HCT116 (cell line): Measurements from ENCODE around the gene EMC10. TPM values are rescaled to one million over a fixed set of nuclear protein-coding genes. Genes with fewer than 3 reads are reported as not detected.
"Not testable (repeated sequence)": the region's sequence is repeated elsewhere in the genome, so short reads cannot be mapped to it uniquely, and the experiment has no call there.

Experiments
- ATAC-seq: fragments of 200-7000 bp; cut with Tn5 transposase; 2 replicates; pipeline ENCODE4 v1.9.1; 2020; ENCODE audit warnings: mild to moderate bottlenecking, moderate library complexity
- BruUV-seq: library from RNA; stranded (reverse); fragments of 400-500 nt; replicated peaks from 2 replicates; lab custom pipeline; 2021; lab: Mats Ljungman, UMichigan
- CTCF ChIA-PET: fragments of 300-600 bp; sonication (Branson Sonifier 250); formaldehyde crosslinking; loops from one replicate; lab custom pipeline; 2021; ENCODE audit warnings: antibody characterized with exemption; lab: Charles Lee
- POLR2A ChIA-PET: fragments of 300-600, 350-600 bp; sonication (Branson Sonifier 250); formaldehyde crosslinking; loops from one replicate; lab custom pipeline; 2021; ENCODE audit warnings: antibody characterized with exemption; lab: Charles Lee
- RAD21 ChIA-PET, 2 experiments: fragments of 300-600 bp; sonication (Branson Sonifier 250); formaldehyde crosslinking; loops; one replicate each; lab custom pipeline; 2023; ENCODE audit warnings: low total read pairs in 2 of 2; ENCODE audit not compliant: uncharacterized antibody in 2 of 2, unreplicated experiment in 2 of 2, low non-redundant PET in 1 of 2; lab: Charles Lee
- DNase-seq: peaks from one replicate; pipeline ENCODE4 v3.0.0-alpha.2; 2010; ENCODE audit warnings: low read depth, low spot score
- H2AFZ ChIP-seq: fragments of 200-600 bp; shearing (Covaris generic), sonication (generic); 2 replicates; pipeline ENCODE4 v1.6.1; 2017; ENCODE audit warnings: low read depth, mixed run types, mixed read lengths, antibody characterized with exemption, low read length; ENCODE audit not compliant: poor library complexity, severe bottlenecking
- H3K27ac ChIP-seq: 2 replicates; pipeline ENCODE4 v1.5.1; 2012; ENCODE audit warnings: low read depth, low read length
- H3K27me3 ChIP-seq: fragments of 200-600 bp; sonication (generic); 2 replicates; pipeline ENCODE4 v1.6.1; 2016; ENCODE audit warnings: mixed run types, low read length, mixed read lengths; ENCODE audit not compliant: insufficient read depth
- H3K36me3 ChIP-seq, 2 experiments: fragments of 200-500 bp in 1 of 2; fragments of 200-600 bp in 1 of 2; sonication (Bioruptor generic) in 1 of 2; sonication (generic) in 1 of 2; 2 replicates each; pipeline versions ENCODE4 v1.5.1 to v1.6.1; 2014 to 2016; ENCODE audit warnings: low read length in 2 of 2, inconsistent platforms in 1 of 2, mixed read lengths in 1 of 2, mixed run types in 1 of 2; ENCODE audit not compliant: insufficient read depth in 2 of 2, control insufficient read depth in 1 of 2
- H3K4me1 ChIP-seq, 2 experiments: fragments of 200-600 bp in 1 of 2; sonication (generic) in 1 of 2; 2 replicates each; pipeline versions ENCODE4 v1.5.1 to v1.6.1; 2012 to 2017; ENCODE audit warnings: low read length in 2 of 2, inconsistent platforms in 1 of 2, mild to moderate bottlenecking in 1 of 2, mixed read lengths in 1 of 2, mixed run types in 1 of 2, moderate library complexity in 1 of 2; ENCODE audit not compliant: insufficient read depth in 2 of 2, control insufficient read depth in 1 of 2
- H3K4me2 ChIP-seq: fragments of 200-600 bp; sonication (generic); 2 replicates; pipeline ENCODE4 v1.6.1; 2017; ENCODE audit warnings: mixed run types, low read length, mixed read lengths
- H3K4me3 ChIP-seq, 2 experiments: fragments of 200-600 bp in 1 of 2; sonication (generic) in 1 of 2; replicated peaks in 1 of 2; 2 replicates each; pipeline ENCODE4 v1.5.1; 2011 to 2016; ENCODE audit warnings: low read length in 2 of 2, control low read depth in 1 of 2, low read depth in 1 of 2, mild to moderate bottlenecking in 1 of 2, mixed read lengths in 1 of 2, mixed run types in 1 of 2
- H3K79me2 ChIP-seq: fragments of 200-600 bp; sonication (generic); 2 replicates; pipeline ENCODE4 v1.6.1; 2017; ENCODE audit warnings: mild to moderate bottlenecking, mixed run types, low read length, moderate library complexity, mixed read lengths; ENCODE audit not compliant: insufficient read depth
- H3K9ac ChIP-seq: fragments of 200-600 bp; sonication (generic); 2 replicates; pipeline ENCODE4 v1.6.1; 2016; ENCODE audit warnings: low read length, mixed read lengths
- H3K9me2 ChIP-seq: fragments of 200-600 bp; sonication (generic), shearing (Covaris generic); 2 replicates; pipeline ENCODE4 v1.6.1; 2017; ENCODE audit warnings: mixed run types, mild to moderate bottlenecking, moderate library complexity; ENCODE audit not compliant: insufficient read depth
- H3K9me3 ChIP-seq, 2 experiments: fragments of 200-500 bp in 1 of 2; fragments of 200-600 bp in 1 of 2; sonication (Bioruptor generic) in 1 of 2; sonication (generic) in 1 of 2; 2 replicates each; pipeline ENCODE4 v1.6.1; 2014 to 2017; ENCODE audit warnings: low read length in 2 of 2, mixed read lengths in 2 of 2, inconsistent platforms in 1 of 2, low read depth in 1 of 2, mild to moderate bottlenecking in 1 of 2, mixed run types in 1 of 2, moderate library complexity in 1 of 2; ENCODE audit not compliant: control insufficient read depth in 1 of 2, insufficient read depth in 1 of 2
- H4K20me1 ChIP-seq: fragments of 200-600 bp; sonication (generic), shearing (Covaris generic); 2 replicates; pipeline ENCODE4 v1.6.1; 2017; ENCODE audit warnings: mixed run types, mild to moderate bottlenecking, moderate library complexity; ENCODE audit not compliant: insufficient read depth
- EGR1 ChIP-seq: IDR thresholded peaks from 2 replicates; pipeline ENCODE4 v1.6.1; 2012; ENCODE audit warnings: low read depth
- ELF1 ChIP-seq: IDR thresholded peaks from 2 replicates; pipeline ENCODE4 v1.6.1; 2012; ENCODE audit warnings: low read depth, borderline replicate concordance
- EZH2phosphoT487 ChIP-seq: fragments of 200-600 bp; IDR thresholded peaks from 2 replicates; pipeline ENCODE4 v1.6.1; 2018; ENCODE audit warnings: antibody characterized with exemption, borderline replicate concordance
- FOSL1 ChIP-seq: IDR thresholded peaks from 2 replicates; pipeline ENCODE4 v1.6.1; 2012; ENCODE audit warnings: low read depth
- JUND ChIP-seq: IDR thresholded peaks from 2 replicates; pipeline ENCODE4 v1.6.1; 2012
- MAX ChIP-seq: IDR thresholded peaks from 2 replicates; pipeline ENCODE4 v1.6.1; 2012
- POLR2A ChIP-seq: IDR thresholded peaks from 2 replicates; pipeline ENCODE4 v1.7.0; 2011; ENCODE audit warnings: borderline replicate concordance; ENCODE audit not compliant: insufficient read depth, insufficient read length; ENCODE audit errors: extremely low read depth
- POLR2AphosphoS5 ChIP-seq: IDR thresholded peaks from 2 replicates; pipeline ENCODE4 v1.6.1; 2011; ENCODE audit warnings: mild to moderate bottlenecking, low read depth, low read length, moderate library complexity
- SRF ChIP-seq: IDR thresholded peaks from 2 replicates; pipeline ENCODE4 v1.6.1; 2012; ENCODE audit warnings: low read depth
- ZBTB33 ChIP-seq: IDR thresholded peaks from 2 replicates; pipeline ENCODE4 v1.6.1; 2011; ENCODE audit warnings: mild to moderate bottlenecking, low read length, moderate library complexity; ENCODE audit not compliant: insufficient replicate concordance; ENCODE audit errors: extremely low read depth
- ZNF274 ChIP-seq: fragments of 200-500 bp; sonication (Bioruptor generic); IDR thresholded peaks from 2 replicates; pipeline ENCODE4 v1.6.1; 2014; ENCODE audit warnings: mild to moderate bottlenecking, low read depth, low read length, inconsistent platforms
- intact Hi-C: fragments of 100-400 bp; cut with micrococcal nuclease; formaldehyde crosslinking; loops from 2 replicates; pipeline ENCODE4 v1.10.0; 2022
- total RNA-seq: library from RNA; stranded (reverse); gene quantifications from one replicate; pipeline ENCODE4 v1.2.1, GENCODE V29; 2021; ENCODE audit not compliant: unreplicated experiment

Gene EMC10
- total RNA-seq, 1 experiment from 2014 or later, result 92.4 TPM

- H3K27me3 ChIP-seq, result no peaks in the 10 kb centered on the region
- H2AFZ ChIP-seq, result no peak overlapping the region
- no peaks in the 10 kb centered on the region for H3K9me2 ChIP-seq
- no peak overlapping the region for H3K27ac ChIP-seq
- no peaks in the 10 kb centered on the region for H3K9me3 ChIP-seq
- intact Hi-C loops, result no loop called here
- H3K4me1 ChIP-seq, result peaks cover 12 to 22% of the 10 kb centered on the region in 2 experiments
- no peaks in the 10 kb centered on the region for H4K20me1 ChIP-seq
- no peak overlapping the region for H3K9ac ChIP-seq
- DNase-seq (no peak), ATAC-seq (no peak)
- POLR2A ChIA-PET, result no interaction called here
- RAD21 ChIA-PET, result no interaction called here
- no TSS peak for BruUV-seq
- no peaks in the 10 kb centered on the region for H3K79me2 ChIP-seq
- TF ChIP-seq EZH2phosphoT487 (no peak), ZBTB33 (no peak), ZNF274 (no peak), ELF1 (no peak), POLR2AphosphoS5 (no peak), POLR2A (no peak), SRF (no peak), FOSL1 (no peak), EGR1 (no peak), JUND (no peak), MAX (no peak)
- CTCF ChIA-PET, result no interaction called here
- no peaks in the 10 kb centered on the region for H3K36me3 ChIP-seq
- H3K4me2 ChIP-seq, result no peak overlapping the region
- no peak overlapping the region for H3K4me3 ChIP-seq
Observed at GRCh38 chr19:50468818-50469217, 7.5 kb upstream of the EMC10 start.

GRCh38 chr19:50473336-50473735 is 3.0 kb upstream of the EMC10 start:
- H3K9me2 ChIP-seq, BruUV-seq, H3K9me3 ChIP-seq, H3K4me2 ChIP-seq, H3K36me3 ChIP-seq, DNase-seq, intact Hi-C loops, H2AFZ ChIP-seq, H3K27ac ChIP-seq, H4K20me1 ChIP-seq, H3K27me3 ChIP-seq, H3K9ac ChIP-seq, H3K4me3 ChIP-seq, RAD21 ChIA-PET, ATAC-seq: not testable (repeated sequence)
- Histone ChIP-seq H3K4me1 (peaks cover 9 to 21% of the 10 kb centered on the region in 2 experiments; a peak in 3 of 4 replicates), H3K79me2 (peaks cover 19% of the 10 kb centered on the region)
- ChIA-PET POLR2A (interaction anchor here (1.4 kb wide), 1 partner anchor 325 kb away, joined by 3 read pairs; no protein-coding TSS in a partner anchor), CTCF (interaction anchor here (1.1 to 1.3 kb wide), 2 partner anchors 8 to 13 kb away, joined by 3 to 4 read pairs; no protein-coding TSS in a partner anchor)
